DMS114 treated with DMSO at 0.1 percent for 48 hours (cell line): ENCODE data around the gene THTPA.

Source experiments
- DNase-seq: peaks from one replicate; lab custom pipeline; 2025; ENCODE audit not compliant: unreplicated experiment; lab: John Stamatoyannopoulos, UW

THTPA gene

DNA sequence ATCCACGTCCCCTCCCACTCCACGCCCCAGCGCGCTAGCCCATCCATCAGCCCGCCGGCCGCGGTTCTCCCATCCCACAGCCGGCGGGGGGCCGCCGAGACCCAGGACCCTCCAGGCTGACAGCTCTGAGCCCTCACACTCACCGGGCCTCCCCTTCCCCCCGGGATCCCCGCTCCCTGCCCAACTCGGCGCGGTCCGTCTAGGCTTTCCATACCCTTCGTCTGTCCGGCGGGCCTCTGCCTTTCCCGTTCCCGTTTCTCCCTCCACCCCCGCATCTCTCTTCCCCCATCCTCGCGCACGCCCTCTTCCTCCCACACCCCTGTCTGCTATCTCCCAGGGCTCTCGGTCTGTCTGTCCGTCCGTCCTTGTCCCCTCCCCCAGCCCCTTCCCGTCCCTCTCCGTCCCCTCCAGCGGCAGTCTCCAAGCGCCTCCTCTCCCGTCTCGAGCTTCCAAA lies 5.2 kb upstream of the THTPA start:
- DNase-seq: no peak

DNA sequence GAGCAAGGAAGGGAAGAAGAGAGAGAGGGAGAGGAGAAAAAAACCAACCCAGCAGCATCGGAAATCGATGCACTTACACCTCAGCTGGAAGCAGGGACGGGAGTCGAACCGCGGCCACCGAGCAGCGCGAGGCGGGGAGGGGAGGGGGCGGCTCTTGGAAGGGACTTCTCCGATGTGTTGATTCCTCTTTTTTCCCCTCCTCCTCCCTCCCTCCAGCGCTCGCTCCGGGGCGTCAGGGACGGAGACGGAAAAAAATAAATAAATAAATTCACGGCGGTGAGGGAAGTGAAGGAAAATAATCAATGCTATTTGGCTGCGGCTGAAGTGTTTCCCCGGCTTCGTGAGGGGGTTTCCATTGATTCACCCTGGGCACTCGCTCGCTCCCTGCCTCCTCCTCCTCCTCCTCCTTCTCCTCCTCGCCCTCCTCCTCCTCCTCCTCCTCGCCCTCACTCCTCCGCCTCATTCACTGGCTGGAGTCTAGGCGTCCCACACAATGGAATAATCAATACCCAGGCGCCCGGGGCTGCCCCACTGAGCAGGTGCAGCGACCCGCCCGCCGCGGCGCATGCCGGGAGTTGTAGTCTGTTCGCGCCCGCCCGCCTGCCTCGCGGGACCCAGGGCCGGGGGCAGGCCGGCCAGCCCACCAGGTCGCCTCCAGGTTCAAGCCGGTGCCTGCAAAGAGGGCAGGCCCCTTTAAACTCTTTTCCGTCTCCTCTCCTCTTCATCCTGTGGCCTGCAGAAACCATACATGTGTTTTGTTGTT lies 4.6 kb upstream of the THTPA start, which contains the start of gene ZFHX2:
Gene ZFHX2, minus strand, starts transcription at position 500 of the 763 bp plus-strand sequence. CDS start 16,440 bp downstream, outside the sequence.
- DNase-seq: peak; percentile 42

DNA sequence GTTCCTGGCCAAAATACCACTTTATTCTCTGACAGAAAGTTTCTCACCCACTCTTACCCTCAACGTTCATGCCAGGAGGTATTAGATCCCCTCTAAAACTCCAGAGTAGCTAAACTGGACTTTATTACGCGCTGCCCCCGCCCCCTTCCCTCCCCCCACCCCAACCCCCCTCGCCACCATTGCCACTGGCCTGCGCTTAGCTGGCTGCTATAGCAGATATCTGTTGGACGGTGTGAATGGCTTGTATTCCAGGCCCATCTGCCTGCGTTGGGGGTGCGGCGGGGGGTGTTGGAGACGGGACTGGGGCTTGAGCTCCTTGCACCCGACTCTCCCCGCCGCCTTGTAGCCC lies 564 bp upstream of the THTPA start:
- DNase-seq: no peak

DNA sequence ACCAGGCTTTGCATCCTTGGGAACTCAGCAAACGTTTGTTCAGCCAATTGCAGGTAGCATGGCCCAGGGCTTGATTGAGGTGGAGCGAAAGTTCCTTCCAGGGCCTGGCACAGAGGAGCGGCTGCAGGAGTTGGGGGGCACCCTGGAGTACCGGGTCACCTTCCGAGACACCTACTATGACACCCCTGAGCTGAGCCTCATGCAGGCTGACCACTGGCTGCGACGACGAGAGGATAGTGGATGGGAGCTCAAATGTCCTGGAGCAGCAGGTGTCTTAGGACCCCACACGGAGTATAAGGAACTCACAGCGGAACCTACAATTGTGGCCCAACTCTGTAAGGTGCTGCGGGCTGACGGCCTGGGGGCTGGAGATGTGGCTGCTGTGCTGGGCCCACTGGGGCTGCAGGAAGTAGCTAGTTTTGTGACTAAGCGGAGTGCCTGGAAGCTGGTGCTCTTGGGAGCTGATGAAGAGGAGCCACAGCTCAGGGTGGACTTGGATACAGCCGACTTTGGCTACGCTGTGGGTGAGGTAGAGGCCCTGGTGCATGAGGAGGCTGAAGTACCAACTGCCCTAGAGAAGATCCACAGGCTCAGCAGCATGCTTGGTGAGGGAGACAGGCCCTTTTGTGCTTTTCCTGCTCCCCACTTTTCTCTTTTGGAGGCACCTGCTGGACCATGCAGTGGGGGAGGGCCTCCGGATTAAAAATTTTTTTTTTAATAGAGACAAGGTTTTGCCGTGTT lies 799 bp downstream of the THTPA start:
- no peak for DNase-seq

DNA sequence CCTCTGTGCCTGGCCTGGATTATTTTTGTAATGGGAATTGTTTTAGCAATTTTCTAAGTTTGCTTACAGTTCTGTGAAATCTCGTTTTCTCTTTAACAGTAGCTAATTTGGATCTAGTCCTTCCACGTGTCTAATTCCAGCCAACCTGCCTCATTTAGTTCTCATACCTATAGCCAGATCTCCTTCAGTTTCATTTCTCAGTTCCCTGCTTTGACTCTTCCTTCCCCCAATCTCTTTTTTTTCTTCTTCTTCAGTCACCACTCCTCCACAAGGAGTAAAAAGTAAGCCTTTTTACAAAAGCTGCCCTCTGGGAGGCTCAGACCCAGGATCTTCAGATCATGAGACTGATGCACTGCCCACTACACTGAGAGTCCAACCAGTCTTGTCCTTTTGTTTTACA lies 1.4 kb downstream of the THTPA start:
- DNase-seq: no peak

DNA sequence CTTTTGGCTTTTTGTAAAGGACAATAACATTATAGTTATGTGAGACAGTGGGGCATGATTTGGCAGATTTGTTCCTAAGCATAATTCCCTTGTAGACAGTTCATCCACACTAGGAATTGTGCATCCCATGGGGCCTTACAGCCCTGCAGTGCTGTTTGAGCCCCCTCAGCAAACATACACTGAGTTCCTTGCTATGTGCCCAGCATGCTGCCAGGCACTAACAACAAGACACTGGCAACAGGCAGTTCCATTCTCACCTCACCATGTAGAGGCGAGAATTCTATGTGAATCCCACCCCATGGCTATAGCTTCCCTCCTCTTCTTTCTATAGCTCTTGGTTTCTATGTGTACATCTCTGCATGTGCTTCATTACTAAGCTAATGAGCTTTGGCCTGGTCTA lies 1.9 kb downstream of the THTPA start:
- DNase-seq: no peak

DNA sequence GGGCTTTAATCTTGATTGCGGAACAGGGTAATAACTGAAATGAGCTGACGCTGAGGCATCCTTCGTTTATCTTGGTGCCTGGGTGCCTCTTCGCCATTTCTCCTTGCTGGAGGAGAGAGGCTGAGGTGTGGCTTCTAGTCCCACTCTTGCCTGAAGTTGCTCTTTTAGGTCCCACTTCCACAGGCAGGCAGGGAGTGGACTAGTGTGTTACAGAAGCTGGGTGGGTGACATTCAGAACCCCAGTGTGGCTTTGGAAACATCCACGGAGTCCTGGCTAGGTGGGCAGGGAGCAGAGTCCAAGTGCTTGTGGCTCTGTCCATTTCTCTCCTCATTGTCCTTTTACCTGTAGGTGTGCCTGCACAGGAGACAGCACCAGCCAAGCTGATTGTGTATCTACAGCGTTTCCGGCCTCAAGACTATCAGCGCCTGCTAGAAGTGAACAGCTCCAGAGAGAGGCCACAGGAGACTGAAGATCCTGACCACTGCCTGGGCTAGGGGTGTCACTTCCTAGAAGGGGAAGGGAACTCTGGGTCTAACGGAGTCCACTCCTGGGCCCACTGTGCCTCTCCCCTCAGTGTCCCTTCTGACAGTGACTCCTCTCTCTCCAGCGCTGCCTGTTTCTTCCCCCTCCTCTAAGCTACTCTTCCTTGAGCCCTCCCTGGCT lies 2.4 kb downstream of the THTPA start:
- DNase-seq: no peak

DNA sequence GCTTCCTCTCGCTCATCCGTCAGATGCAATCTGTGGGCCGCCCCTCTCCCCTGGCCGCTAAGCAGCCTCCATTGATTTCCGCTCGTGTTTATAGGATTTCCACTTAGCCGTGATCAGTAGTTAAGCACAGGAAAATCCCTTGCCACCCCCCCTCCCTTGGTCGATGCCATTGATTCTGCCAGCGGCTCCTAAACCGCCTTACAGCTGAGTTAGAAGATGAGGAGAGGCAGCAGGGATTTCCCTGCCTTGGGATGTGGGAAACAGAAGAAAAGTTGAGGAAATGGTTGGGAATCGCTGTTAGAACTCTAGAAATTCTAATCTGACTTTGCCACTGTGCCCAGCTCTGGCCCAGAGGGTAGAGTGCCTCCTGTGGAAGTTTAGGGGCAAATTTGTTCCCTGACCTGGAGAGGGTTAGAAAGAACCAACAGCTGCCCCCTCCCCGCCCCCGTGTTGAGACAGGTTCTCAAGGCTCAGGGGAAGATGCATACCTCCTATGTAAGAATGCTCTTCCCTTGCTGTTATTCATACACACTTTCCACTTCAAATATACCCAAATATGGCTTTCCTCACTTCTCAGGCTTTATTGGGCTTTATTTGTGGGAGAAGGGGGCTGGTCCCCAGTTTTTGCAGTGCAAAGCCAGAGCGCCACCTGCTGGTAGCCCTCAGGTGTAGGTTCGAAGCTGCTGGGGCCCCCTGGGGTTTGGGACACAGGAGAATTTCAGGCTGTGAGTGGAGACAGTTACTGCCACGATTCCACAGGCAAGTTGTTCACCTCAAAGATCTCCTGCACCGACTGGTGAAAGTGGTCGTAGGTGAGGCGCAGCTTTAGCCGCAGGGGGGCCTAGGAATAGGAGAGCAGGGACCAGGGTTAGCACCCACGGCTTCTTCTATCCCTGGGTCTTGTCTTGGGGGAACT lies 3.2 kb downstream of the THTPA start:
- DNase-seq: no peak

DNA sequence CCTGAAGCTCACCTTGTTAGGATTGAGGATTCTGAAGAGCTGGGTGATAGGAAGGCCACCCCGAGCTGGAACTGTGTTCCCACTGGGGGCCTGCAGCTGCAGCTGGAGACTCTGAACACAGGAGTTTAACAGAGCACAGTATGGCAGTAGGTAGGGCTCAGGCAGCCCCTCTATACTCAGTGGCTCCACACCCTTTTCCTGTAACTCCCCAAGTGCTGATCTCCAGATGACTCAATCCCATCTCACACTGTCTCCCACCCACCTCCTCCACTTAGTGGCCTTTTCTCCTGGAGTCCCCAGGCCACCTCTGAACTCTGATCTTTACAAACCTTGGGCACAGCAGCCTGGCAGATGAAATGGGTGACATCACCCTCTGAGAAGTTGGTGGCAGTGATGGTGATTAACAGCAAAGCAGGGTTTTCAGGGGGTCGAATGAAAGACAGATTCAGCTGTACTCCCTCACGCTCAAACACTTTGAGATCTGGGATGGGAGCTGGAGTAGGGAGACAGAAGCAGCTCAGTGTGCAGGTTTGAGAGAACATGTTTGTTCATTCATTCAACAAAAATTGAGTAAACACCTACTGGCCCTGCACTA lies 4.0 kb downstream of the THTPA start:
- DNase-seq: no peak

DNA sequence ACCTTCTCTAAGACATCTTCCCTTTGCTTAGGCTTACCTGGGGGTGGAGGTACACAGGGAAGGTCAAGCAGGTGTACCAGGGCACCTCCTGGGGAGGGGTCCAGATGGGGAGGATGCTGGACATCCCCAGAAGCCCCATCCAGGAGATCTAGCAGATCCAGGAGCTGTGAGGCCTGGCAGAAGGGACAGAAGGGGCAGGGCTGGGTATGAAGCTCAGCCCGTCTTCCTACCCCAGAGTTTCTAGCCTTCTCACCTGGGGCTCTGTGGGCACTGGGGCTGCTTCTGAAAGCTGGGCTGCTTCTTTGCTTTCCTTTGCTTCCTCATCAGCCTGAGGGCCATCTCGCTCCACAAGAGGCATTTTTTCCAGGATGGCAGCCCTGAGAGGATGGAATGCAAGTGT lies 5.2 kb downstream of the THTPA start:
- DNase-seq: no peak

DNA sequence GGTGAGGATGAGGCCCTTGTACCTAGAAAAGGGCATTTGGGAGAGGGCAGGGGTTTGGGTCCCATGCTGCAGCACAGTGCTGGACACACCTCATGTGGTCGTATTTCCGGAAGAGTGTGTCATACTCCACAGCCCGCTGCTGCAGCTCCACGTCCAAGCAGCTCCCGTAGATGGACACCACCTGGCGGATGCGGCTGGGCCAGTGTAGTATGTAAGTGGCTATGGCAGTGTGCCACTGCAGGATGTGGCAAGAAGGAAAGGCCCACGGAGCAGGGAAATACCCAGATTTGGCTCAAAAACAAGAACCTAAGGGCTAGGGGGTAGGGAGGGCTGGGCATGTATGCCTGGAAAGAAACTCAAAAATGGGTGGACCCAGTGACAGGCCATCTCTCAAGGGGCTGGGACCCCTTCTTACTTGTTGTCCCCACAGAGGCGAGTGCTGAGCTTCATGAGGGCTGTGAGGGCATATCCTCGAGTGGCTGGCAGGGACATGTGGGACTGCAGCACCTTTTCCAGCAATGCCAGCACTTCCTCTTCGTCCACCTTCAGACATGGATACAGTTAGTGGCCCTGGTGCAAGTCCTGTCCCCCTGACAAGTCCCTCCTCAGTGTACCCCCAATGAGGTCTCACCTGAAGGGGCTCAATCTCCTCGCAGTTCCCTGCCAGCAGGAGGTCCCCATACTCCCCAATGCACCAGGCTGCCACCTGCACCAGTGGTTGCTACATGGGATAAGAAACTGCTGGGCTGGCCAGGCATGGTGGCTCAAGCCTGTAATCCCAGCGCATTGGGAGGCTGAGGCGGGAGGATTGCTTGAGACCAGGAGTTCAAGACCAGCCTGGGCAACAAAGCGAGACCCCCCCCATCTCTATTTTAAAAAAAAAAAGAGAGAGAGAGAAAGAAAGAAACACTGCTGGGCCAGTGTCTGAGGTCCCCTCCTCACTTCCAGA lies 6.1 kb downstream of the THTPA start:
- no peak for DNase-seq

DNA sequence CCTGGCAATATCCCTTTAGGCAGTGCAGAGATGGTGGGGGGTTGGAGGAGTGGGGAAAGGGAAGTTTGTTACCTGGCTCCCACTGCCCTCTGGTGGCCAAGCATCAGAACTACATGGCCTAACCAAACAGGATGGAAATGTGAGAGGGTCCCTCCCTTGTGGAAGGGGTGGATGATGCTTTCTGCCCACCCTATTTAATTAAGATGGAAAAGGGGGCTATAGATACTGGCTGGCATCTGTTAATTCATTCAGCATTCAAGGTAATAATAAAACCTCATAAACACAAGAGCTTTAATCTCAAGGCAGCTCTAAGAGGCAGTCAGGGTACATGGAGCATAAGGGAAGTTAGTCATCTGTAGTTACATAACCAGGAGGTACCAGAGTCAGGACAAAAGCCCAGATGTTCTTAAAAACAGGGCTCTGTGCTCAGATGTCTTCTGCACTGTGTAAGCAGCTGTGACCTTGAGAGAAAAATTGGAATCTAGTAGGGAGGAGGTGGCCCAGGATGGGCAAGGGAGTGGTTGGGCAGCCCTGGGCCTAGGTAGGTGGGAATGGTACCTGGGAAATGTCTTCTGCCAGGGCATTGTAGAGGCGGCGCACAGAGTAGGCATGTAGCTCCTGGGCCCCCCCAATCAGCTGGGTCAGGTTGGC lies 6.9 kb downstream of the THTPA start:
- peak; percentile 28 for DNase-seq

DNA sequence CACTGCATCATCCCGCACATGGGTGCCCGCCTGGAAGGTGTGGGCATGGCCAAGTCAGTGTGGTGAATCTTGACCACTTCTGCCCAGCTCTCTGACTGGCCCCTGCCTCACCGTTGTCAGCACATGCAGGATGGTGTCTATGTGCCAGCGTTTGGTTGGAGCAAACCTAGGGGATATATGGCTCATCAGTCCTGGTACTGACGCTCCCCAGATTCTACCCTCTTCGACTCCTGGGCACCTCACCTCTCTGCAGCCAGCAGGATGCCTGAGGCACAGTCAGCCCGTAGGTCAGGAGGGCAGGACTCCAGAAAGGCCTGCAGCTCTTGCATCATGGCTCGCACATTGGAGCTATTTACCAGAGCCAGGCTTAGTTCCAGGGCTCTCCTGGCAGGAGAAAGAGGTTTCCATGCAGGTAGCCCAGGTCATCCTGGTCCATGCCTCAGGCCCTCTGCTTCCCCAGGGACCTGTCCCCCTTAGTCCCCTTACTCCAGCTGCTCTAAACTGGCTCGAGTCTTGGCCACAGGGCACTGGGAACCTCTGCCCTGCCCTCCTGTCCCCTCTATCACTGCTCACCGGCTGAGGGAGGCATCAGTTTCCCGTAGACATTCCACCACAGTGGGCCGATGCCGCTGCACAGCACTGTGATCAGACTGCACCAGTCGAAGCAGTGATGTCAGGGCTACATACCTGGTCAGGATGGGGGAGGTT lies 7.6 kb downstream of the THTPA start:
- DNase-seq: no peak

DNA sequence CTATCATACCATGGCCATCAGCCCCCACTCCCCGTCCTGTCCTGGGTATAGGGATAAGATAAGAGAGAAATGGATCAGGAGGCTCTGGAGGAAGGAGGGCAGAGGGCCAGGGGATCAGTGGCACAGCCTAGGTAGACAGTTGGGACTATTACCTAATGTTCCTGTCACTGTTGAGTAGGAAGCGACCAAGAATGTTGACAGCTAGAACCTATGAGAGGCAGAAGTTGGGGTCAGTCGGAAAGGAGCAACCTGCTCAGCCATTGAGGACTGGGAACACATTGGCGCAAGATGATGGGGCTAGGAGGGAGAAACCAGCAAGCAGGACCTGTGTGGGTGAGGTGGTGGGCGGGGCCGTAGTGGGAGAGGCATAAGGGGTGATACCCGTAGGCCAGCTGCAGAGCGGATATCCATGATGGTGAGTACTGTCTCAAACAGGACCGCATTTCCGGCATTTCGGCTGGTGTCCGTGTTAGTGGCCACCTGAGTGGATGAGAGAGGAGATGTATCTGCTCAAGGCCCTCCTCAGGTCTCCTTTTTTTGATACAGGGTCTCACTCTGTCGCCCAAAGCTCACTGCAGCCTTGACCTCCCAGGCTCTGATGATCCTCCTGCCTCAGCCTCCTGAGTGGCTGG lies 8.2 kb downstream of the THTPA start:
- DNase-seq: no peak

DNA sequence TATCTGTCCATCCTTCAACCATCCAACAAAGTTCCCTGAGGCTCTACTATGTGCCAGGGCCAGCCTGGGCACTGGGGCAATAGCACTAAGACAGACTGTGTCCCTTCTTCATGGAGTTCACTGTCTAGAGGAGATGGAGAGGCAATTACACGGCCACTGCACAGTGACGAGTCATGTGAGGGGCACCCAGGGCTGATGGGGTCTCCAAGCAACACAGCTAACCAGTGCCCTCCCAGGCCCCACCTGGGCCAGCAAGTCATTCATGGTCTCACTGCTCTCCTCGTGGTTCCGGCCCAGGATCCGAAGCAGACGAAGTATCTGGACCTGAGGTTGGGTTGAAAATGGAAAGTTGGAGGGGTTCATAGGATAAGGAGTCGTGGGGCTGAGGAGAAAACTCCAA lies 8.8 kb downstream of the THTPA start:
- DNase-seq: no peak

DNA sequence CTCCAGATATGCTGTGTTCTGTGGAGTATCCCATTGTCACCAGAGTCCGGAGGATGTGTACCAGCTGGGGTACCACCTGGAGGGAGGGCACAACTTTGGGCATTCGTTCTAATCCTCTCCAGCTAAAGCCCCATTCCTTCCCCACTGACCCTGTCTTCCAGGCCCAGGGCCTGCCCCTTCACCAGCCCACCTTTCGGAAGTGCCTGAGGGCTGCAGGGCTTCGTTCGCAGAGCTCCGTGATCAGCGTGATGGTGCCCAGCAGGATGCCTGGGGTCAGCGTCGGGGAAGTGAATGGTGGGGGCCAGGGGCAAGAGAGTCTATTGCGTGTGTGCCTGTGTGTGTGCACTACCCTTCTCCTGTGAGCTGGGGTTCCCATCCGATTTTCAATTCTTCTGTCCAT lies 9.6 kb downstream of the THTPA start:
- DNase-seq: no peak

DNA sequence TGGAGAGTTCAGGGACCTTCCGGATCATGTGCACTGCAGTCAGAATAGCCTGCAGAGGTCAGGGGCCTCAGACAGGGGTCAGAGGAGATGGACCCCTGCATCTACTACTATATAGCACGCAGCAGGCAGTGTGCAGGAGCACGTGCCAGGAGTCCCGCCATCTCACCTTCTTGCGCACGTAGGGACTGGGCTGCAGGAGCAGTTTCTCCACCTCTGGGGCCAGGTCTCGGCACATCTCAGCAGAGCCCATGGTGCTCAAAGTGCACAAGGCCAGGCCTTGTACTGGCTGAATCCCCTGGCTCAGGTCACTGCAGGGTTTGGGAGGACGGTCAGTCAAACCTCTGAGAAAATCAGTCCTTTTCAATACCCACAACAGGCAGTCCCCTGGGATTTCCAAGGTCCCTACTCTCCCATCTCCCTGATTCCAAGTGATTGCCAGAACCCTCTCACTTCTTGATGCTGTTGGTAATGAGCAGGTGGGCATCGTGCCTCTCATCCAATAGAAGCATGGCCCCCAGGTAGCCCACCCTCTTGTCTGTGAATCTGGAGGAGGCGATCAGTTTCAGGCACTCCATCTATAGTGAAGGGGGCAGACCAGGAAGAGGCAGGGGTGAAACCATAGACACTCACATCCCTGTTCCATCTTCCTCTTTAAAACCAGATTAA lies 10.2 kb downstream of the THTPA start:
- DNase-seq: no peak
